HepG2 (cell line): ENCODE results near the gene SLC12A5. TPM values are rescaled to one million over a fixed set of nuclear protein-coding genes. Genes with fewer than 3 reads are reported as not detected.
A peak's percentile ranks its signal among the peaks of the same experiment; 100 is the strongest.

Experiments
- CSRNP2 ChIP-seq: sonication (generic); formaldehyde crosslinking; conservative IDR thresholded peaks from 2 replicates; pipeline ENCODE4 v1.8.0; 2022; ENCODE audit warnings: low read depth, missing genetic modification reagents
- EEA1 ChIP-seq: sonication (generic); formaldehyde crosslinking; IDR thresholded peaks from 2 replicates; pipeline ENCODE4 v1.5.1; 2020; ENCODE audit warnings: mild to moderate bottlenecking, missing genetic modification reagents, borderline replicate concordance
- FOSL1 ChIP-seq: sonication (generic); formaldehyde crosslinking; IDR thresholded peaks from 2 replicates; pipeline ENCODE4 v1.9.0; 2021; ENCODE audit warnings: missing genetic modification reagents, borderline replicate concordance
- GTF3A ChIP-seq: sonication (generic); formaldehyde crosslinking; conservative IDR thresholded peaks from 2 replicates; pipeline ENCODE4 v1.4.0; 2020; ENCODE audit warnings: mild to moderate bottlenecking, missing genetic modification reagents
- REST ChIP-seq, 2 experiments: IDR thresholded peaks; 2 replicates each; pipeline ENCODE4 v1.6.1; 2011 to 2012; ENCODE audit warnings: low read length in 2 of 2, borderline replicate concordance in 1 of 2, low read depth in 1 of 2, mild to moderate bottlenecking in 1 of 2, moderate library complexity in 1 of 2
- RXRB ChIP-seq: IDR thresholded peaks from 2 replicates; pipeline ENCODE4 v1.6.1; 2016; ENCODE audit warnings: borderline replicate concordance, missing genetic modification reagents, missing compliant biosample characterization
- SETDB1 ChIP-seq: sonication (generic); formaldehyde crosslinking; IDR thresholded peaks from 2 replicates; pipeline ENCODE4 v1.5.1; 2020; ENCODE audit warnings: missing genetic modification reagents, mild to moderate bottlenecking, borderline replicate concordance
- SRSF1 ChIP-seq: fragments of 200-400 bp; formaldehyde crosslinking; optimal IDR thresholded peaks from 2 replicates; pipeline ENCODE3; 2017; ENCODE audit warnings: mild to moderate bottlenecking, low read depth, low read length, moderate library complexity
- ZFX ChIP-seq: sonication (generic); formaldehyde crosslinking; IDR thresholded peaks from 2 replicates; pipeline ENCODE4 v1.4.0; 2020; ENCODE audit warnings: mild to moderate bottlenecking, low read depth, missing genetic modification reagents, moderate library complexity
- ZNF12 ChIP-seq: sonication (generic); formaldehyde crosslinking; IDR thresholded peaks from 2 replicates; pipeline ENCODE4 v1.5.0; 2020; ENCODE audit warnings: missing genetic modification reagents
- ZNF329 ChIP-seq: sonication (generic); formaldehyde crosslinking; IDR thresholded peaks from 2 replicates; pipeline ENCODE4 v1.9.0; 2021; ENCODE audit warnings: low read depth, mild to moderate bottlenecking, missing genetic modification reagents
- ZNF468 ChIP-seq: sonication (generic); formaldehyde crosslinking; IDR thresholded peaks from 2 replicates; pipeline ENCODE4 v1.8.0; 2022; ENCODE audit warnings: mild to moderate bottlenecking, moderate library complexity, missing genetic modification reagents
- ZNF703 ChIP-seq: sonication (generic); formaldehyde crosslinking; IDR thresholded peaks from 2 replicates; pipeline ENCODE4 v1.5.1; 2020; ENCODE audit warnings: missing genetic modification reagents, mild to moderate bottlenecking, moderate library complexity, borderline replicate concordance
- ZNF746 ChIP-seq: sonication (generic); formaldehyde crosslinking; IDR thresholded peaks from 2 replicates; pipeline ENCODE4 v1.8.0; 2022; ENCODE audit warnings: mild to moderate bottlenecking, missing genetic modification reagents
- ZSCAN5A ChIP-seq: sonication (generic); formaldehyde crosslinking; IDR thresholded peaks from 2 replicates; pipeline ENCODE4 v1.8.0; 2022; ENCODE audit warnings: mild to moderate bottlenecking, missing genetic modification reagents, borderline replicate concordance
- polyA plus RNA-seq, 8 experiments: library from polyadenylated mRNA; depleted of rRNA in 3 of 8; stranded (reverse) in 7 of 8; unstranded in 1 of 8; fragments of >200 nt; fragmentation: Illumina TruSeq in 4 of 8; extraction: Trizol in 4 of 8; gene quantifications; 2 replicates each; pipeline versions ENCODE4 v1.2.1 to v1.2.3, GENCODE V29; 2011 to 2016; ENCODE audit warnings: low read depth in 4 of 8, missing spikeins in 1 of 8, mixed read lengths in 1 of 8; ENCODE audit not compliant: insufficient read depth in 1 of 8
- total RNA-seq, 5 experiments: library from RNA; depleted of rRNA; stranded (reverse); fragments of >200 nt; fragmentation: Illumina TruSeq; extraction: Trizol; gene quantifications; 2 replicates each; pipeline ENCODE4 v1.2.3, GENCODE V29; 2016; ENCODE audit warnings: low read depth in 1 of 5
- TF ChIP-seq, protein P1 (sequence below): sonication (generic); formaldehyde crosslinking; IDR thresholded peaks from 2 replicates; pipeline ENCODE4 v1.5.1; 2020; ENCODE audit warnings: missing genetic modification reagents, mild to moderate bottlenecking, borderline replicate concordance
- TF ChIP-seq, protein P2 (sequence below): sonication (generic); formaldehyde crosslinking; IDR thresholded peaks from 2 replicates; pipeline ENCODE4 v1.8.0; 2022; ENCODE audit warnings: low read depth, missing genetic modification reagents

SLC12A5 gene
- total and polyA plus RNA-seq, 2 of the 13 experiments (the other 11 are each of a cell fraction or from before 2014, with no cell fraction given) = 4.3 to 5.4 TPM

DNA sequence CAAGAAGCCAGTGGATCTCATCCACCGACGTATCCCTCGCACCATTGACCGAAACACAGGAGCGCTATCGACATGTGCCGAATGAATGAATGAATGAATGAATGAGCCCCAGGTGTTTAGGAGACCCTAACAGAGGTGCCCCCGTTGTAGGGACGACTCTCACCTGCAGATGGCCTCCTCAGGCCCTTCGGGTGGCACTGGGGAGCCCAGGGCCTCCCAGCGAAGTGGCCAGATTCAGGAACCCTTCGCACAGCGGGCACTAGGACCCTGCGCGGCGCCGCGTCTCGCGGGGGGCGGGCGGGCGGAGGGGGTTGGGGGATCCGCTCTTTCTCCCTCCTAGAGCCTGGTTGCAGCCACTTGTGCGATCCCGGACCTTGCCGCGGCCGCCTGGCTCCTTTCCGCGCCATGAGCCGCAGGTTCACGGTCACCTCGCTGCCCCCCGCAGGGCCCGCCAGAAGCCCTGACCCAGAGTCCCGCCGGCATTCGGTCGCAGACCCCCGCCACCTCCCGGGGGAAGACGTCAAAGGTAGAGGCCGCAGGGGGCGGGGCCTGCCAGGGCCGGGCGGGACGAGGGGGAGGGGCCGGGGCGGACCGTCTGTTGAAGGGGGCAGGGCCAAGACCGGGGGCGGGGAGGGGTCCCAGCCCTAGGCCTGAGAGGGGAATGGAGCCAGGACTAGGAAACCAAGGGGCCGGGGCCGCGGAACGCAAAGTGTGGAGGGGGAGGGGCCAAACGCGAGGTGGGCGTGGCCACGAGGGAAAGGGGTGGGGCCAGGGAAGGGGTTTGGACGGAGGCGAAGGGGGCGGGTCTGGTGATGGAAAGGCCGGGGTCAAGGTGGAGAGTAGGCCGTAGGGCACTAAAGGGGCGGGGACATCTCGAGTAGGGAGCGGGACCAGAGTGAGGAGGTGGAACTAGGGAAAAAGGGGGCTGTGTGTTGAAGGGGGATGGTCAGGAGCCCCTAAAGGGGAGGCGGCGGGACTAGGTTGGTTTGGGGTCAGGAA lies 7.4 kb upstream of the SLC12A5 start (continued):
- TF ChIP-seq, protein P1, sequence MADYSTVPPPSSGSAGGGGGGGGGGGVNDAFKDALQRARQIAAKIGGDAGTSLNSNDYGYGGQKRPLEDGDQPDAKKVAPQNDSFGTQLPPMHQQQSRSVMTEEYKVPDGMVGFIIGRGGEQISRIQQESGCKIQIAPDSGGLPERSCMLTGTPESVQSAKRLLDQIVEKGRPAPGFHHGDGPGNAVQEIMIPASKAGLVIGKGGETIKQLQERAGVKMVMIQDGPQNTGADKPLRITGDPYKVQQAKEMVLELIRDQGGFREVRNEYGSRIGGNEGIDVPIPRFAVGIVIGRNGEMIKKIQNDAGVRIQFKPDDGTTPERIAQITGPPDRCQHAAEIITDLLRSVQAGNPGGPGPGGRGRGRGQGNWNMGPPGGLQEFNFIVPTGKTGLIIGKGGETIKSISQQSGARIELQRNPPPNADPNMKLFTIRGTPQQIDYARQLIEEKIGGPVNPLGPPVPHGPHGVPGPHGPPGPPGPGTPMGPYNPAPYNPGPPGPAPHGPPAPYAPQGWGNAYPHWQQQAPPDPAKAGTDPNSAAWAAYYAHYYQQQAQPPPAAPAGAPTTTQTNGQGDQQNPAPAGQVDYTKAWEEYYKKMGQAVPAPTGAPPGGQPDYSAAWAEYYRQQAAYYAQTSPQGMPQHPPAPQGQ (CRISPR knock-in tag) = no peak
- TF ChIP-seq ZNF468 (CRISPR knock-in tag) (no peak), EEA1 (no peak; the same call in 1 of the 2 replicates), GTF3A (CRISPR knock-in tag) (no peak), ZNF12 (CRISPR knock-in tag) (no peak), SRSF1 (no peak), ZFX (CRISPR knock-in tag) (peak; percentile 91), SETDB1 (CRISPR knock-in tag) (no peak), CSRNP2 (CRISPR knock-in tag) (no peak), REST (IDR thresholded peaks at IDR 0.05; ENCODE audit: borderline replicate concordance in 1 of 2, low read depth in 1 of 2, low read length in 2 of 2) (no peak), ZSCAN5A (CRISPR knock-in tag) (no peak), FOSL1 (CRISPR knock-in tag) (no peak), RXRB (0 out of 2 replicates have a peak, but pooled peaks have one; percentile 4), ZNF703 (CRISPR knock-in tag) (no peak), ZNF746 (CRISPR knock-in tag) (peak; percentile 63; the same call in 1 of the 2 replicates), ZNF329 (CRISPR knock-in tag) (no peak)
- TF ChIP-seq, protein P2, sequence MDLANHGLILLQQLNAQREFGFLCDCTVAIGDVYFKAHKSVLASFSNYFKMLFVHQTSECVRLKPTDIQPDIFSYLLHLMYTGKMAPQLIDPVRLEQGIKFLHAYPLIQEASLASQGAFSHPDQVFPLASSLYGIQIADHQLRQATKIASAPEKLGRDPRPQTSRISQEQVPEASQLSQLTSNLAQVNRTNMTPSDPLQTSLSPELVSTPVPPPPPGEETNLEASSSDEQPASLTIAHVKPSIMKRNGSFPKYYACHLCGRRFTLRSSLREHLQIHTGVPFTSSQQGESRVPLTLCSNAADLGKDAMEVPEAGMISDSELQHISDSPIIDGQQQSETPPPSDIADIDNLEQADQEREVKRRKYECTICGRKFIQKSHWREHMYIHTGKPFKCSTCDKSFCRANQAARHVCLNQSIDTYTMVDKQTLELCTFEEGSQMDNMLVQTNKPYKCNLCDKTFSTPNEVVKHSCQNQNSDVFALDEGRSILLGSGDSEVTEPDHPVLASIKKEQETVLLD (CRISPR knock-in tag) = no peak
